Lower leg skin (tissue), 4 donors: ENCODE measurements around the gene STT3B. TPM values are rescaled to one million over a fixed set of nuclear protein-coding genes. Genes with fewer than 3 reads are reported as not detected.

Source experiments
- DNase-seq, 2 donors: peaks; one replicate each; pipeline ENCODE4 v3.0.0-alpha.2; 2019; ENCODE audit warnings: low spot score in 2 of 2
- H3K4me3 ChIP-seq: fragments of 200-600 bp; sonication (generic); 2 replicates; pipeline ENCODE4 v1.5.1; 2017; ENCODE audit warnings: mild to moderate bottlenecking, low read depth; ENCODE audit not compliant: poor library complexity, severe bottlenecking
- CTCF ChIP-seq, 3 donors: fragments of 450-650 bp; IDR thresholded peaks; one replicate each; pipeline ENCODE4 v1.5.1; 2016; ENCODE audit warnings: antibody characterized with exemption in 3 of 3, mild to moderate bottlenecking in 3 of 3, moderate library complexity in 2 of 3
- POLR2A ChIP-seq, 2 donors: fragments of 450-650 bp; IDR thresholded peaks; one replicate each; pipeline ENCODE4 v1.6.1; 2016 to 2017; ENCODE audit warnings: antibody characterized with exemption in 2 of 2, mild to moderate bottlenecking in 1 of 2, moderate library complexity in 1 of 2
- WGBS, 2 donors: methylation state at CpG; one replicate each; pipeline ENCODE4 v1.1.5; 2018; 5-methylcytosine and 5-hydroxymethylcytosine counted together
- intact Hi-C: fragments of 100-400 bp; cut with DNase I; formaldehyde crosslinking; loops from one replicate; pipeline ENCODE4 v1.15.0; 2023; ENCODE audit warnings: low total_unique reads
- total RNA-seq, 4 donors: library from RNA; depleted of rRNA; stranded (reverse); fragments of >200 nt; gene quantifications; one replicate each; pipeline ENCODE4 v1.1.0, GENCODE V29; 2016

The STT3B gene
- total RNA-seq, 4 donors from 2014 or later: 65.5 to 87.3 (median 76.2) TPM

GRCh38 chr3:31615071-31615875, 82.5 kb downstream of the STT3B start:
- no peak for DNase-seq
- TF ChIP-seq POLR2A (IDR thresholded peaks at IDR 0.05) (no peak), CTCF (IDR thresholded peaks at IDR 0.05) (no peak)
- H3K4me3 ChIP-seq: no peak overlapping the region
- 76 to 80% methylated on average over 4 of the region's 4 CpGs for WGBS, 2 donors
- intact Hi-C loops: no loop called here

- TF ChIP-seq POLR2A (IDR thresholded peaks at IDR 0.05) (no peak), CTCF (IDR thresholded peaks at IDR 0.05) (no peak)
- DNase-seq: no peak
- intact Hi-C loops: no loop called here
- H3K4me3 ChIP-seq: no peak overlapping the region
- 92 to 97% methylated on average over 2 of the region's 2 CpGs for WGBS, 2 donors
Observed at GRCh38 chr3:31616711-31617110, 84.0 kb downstream of the STT3B start.

GRCh38 chr3:31620656-31621055, 87.9 kb downstream of the STT3B start:
- WGBS, 2 donors: 95 to 98% methylated on average over 1 of the region's 1 CpG
- no peak overlapping the region for H3K4me3 ChIP-seq
- intact Hi-C loops: no loop called here
- no peak for TF ChIP-seq CTCF (IDR thresholded peaks at IDR 0.05)
- no peak for TF ChIP-seq POLR2A (IDR thresholded peaks at IDR 0.05)
- no peak for DNase-seq

- no peak for DNase-seq
- H3K4me3 ChIP-seq: no peak overlapping the region
- intact Hi-C loops: no loop called here
- TF ChIP-seq POLR2A (IDR thresholded peaks at IDR 0.05): no peak
- no peak for TF ChIP-seq CTCF (IDR thresholded peaks at IDR 0.05)
- 43 to 53% methylated on average over 3 of the region's 3 CpGs for WGBS, 2 donors
Observed at GRCh38 chr3:31621314-31621713, 88.6 kb downstream of the STT3B start.

- intact Hi-C loops: no loop called here
- H3K4me3 ChIP-seq: no peak overlapping the region
- WGBS, 2 donors: 85 to 96% methylated on average over 4 of the region's 4 CpGs
- DNase-seq: no peak
- TF ChIP-seq POLR2A (IDR thresholded peaks at IDR 0.05) (no peak), CTCF (IDR thresholded peaks at IDR 0.05) (no peak)
Observed at GRCh38 chr3:31622636-31623288, 90.0 kb downstream of the STT3B start.
